Right forelimb (tissue), 1 donor: ENCODE measurements around the gene CD47.

Experiments used
- DNase-seq: peaks from one replicate; pipeline ENCODE4 v3.0.0-alpha.2; 2018

CD47 gene

GRCh38 chr3:108011616-108012015 is 79.2 kb downstream of the CD47 start:
- DNase-seq, result no peak

GRCh38 chr3:108008931-108009639 is 81.7 kb downstream of the CD47 start:
- DNase-seq, result no peak

GRCh38 chr3:108008106-108008505 is 82.7 kb downstream of the CD47 start:
- DNase-seq, result no peak

GRCh38 chr3:108006881-108007331 is 83.9 kb downstream of the CD47 start:
- DNase-seq, result peak; percentile 61

GRCh38 chr3:108006077-108006771 is 84.6 kb downstream of the CD47 start:
- no peak for DNase-seq

- DNase-seq, result no peak
These were observed 86.2 kb downstream of the CD47 start for GRCh38 chr3:108004647-108005046.

- no peak for DNase-seq
These were observed 89.4 kb downstream of the CD47 start for GRCh38 chr3:108001457-108001856.

GRCh38 chr3:107999215-107999775 is 91.5 kb downstream of the CD47 start:
- no peak for DNase-seq

- no peak for DNase-seq
These were observed 93.2 kb downstream of the CD47 start for GRCh38 chr3:107997671-107998070.

GRCh38 chr3:107995823-107996222 is 95.0 kb downstream of the CD47 start:
- DNase-seq, result no peak

GRCh38 chr3:107994956-107995715 is 95.7 kb downstream of the CD47 start:
- no peak for DNase-seq

GRCh38 chr3:107994181-107994580 is 96.7 kb downstream of the CD47 start:
- no peak for DNase-seq

- DNase-seq, result no peak
These were observed 97.1 kb downstream of the CD47 start for GRCh38 chr3:107993771-107994170.
